ENCODE measurements around the gene KLRC3. TPM values are rescaled to one million over a fixed set of nuclear protein-coding genes. Genes with fewer than 3 reads are reported as not detected.
"Not testable (repeated sequence)": the region's sequence is repeated elsewhere in the genome, so short reads cannot be mapped to it uniquely, and the experiment has no call there.

The KLRC3 gene
- 0.10 TPM for polyA plus RNA-seq (2013, experiment 1 of 2)
- 0.18 TPM for polyA plus RNA-seq (2013, experiment 2 of 2)

- not testable (repeated sequence) for H3K14ac ChIP-seq (ENCODE audit: low read length in 2 of 2); H3K27ac ChIP-seq (ENCODE audit: low read length, poor library complexity, severe bottlenecking); H3K4ac ChIP-seq (ENCODE audit: low read depth in 1 of 2, low read length in 2 of 2); H2AK5ac ChIP-seq (ENCODE audit: low read length, severe bottlenecking); H2BK12ac ChIP-seq (ENCODE audit: low read length in 2 of 2); H3K18ac ChIP-seq (ENCODE audit: low read depth in 1 of 2, low read length in 2 of 2); H2BK120ac ChIP-seq (ENCODE audit: low read depth, low read length); H3K79me1 ChIP-seq (replicated peaks; ENCODE audit: low read length, poor library complexity, severe bottlenecking); H3K27me3 ChIP-seq (ENCODE audit: control insufficient read depth in 1 of 2, insufficient read depth in 1 of 2, low read length in 2 of 2); H3K23ac ChIP-seq (ENCODE audit: low read length in 2 of 2); H3K4me2 ChIP-seq (ENCODE audit: low read length, poor library complexity, severe bottlenecking); H3K4me1 ChIP-seq (ENCODE audit: control insufficient read depth, insufficient read depth, low read depth, low read length); H2BK15ac ChIP-seq (ENCODE audit: low read depth, poor library complexity, severe bottlenecking); H3K9me3 ChIP-seq (ENCODE audit: control insufficient read depth, low read length); H2BK5ac ChIP-seq (ENCODE audit: low read depth, low read length, poor library complexity, severe bottlenecking); H2AFZ ChIP-seq (ENCODE audit: low read depth, low read length); H3K9ac ChIP-seq (ENCODE audit: low read length); H3K4me3 ChIP-seq (ENCODE audit: insufficient read depth in 1 of 2, low read depth in 1 of 2, low read length in 2 of 2); DNase-seq; H3K36me3 ChIP-seq (ENCODE audit: control insufficient read depth in 1 of 2, insufficient read depth in 2 of 2, low read depth in 1 of 2, low read length in 2 of 2); H4K91ac ChIP-seq (ENCODE audit: low read length); H4K8ac ChIP-seq (ENCODE audit: low read length)
- 6% methylated on average over 1 of the region's 1 CpG for WGBS
Measured at GRCh38 chr12:10420334-10420733, at the start of gene KLRC3. TSS of gene KLRC3 (minus strand) at chr12:10420595. CDS start at chr12:10420550, 45 bp downstream.

- H3K4me1 ChIP-seq (ENCODE audit: control insufficient read depth, insufficient read depth, low read depth, low read length), result no peaks in the 10 kb centered on the region
- no peak for DNase-seq
- no peaks in the 10 kb centered on the region for H3K36me3 ChIP-seq (ENCODE audit: control insufficient read depth in 1 of 2, insufficient read depth in 2 of 2, low read depth in 1 of 2, low read length in 2 of 2)
- H3K14ac ChIP-seq (ENCODE audit: low read length in 2 of 2), result no peak overlapping the region
- no peaks in the 10 kb centered on the region for H3K79me1 ChIP-seq (replicated peaks; ENCODE audit: low read length, poor library complexity, severe bottlenecking)
- WGBS, result no CpG with 5 or more reads among the region's 1 CpG
- H3K4me3 ChIP-seq (ENCODE audit: insufficient read depth in 1 of 2, low read depth in 1 of 2, low read length in 2 of 2), result no peak overlapping the region
- no peak overlapping the region for H3K27ac ChIP-seq (ENCODE audit: low read length, poor library complexity, severe bottlenecking)
- no peaks in the 10 kb centered on the region for H3K27me3 ChIP-seq (ENCODE audit: control insufficient read depth in 1 of 2, insufficient read depth in 1 of 2, low read length in 2 of 2)
- no peak overlapping the region for H2AFZ ChIP-seq (ENCODE audit: low read depth, low read length)
- no peak overlapping the region for H4K91ac ChIP-seq (ENCODE audit: low read length)
- H2BK15ac ChIP-seq (ENCODE audit: low read depth, poor library complexity, severe bottlenecking), result no peak overlapping the region
- H2BK120ac ChIP-seq (ENCODE audit: low read depth, low read length), result no peak overlapping the region
- H2AK5ac ChIP-seq (ENCODE audit: low read length, severe bottlenecking), result no peak overlapping the region
- no peaks in the 10 kb centered on the region for H3K9me3 ChIP-seq (ENCODE audit: control insufficient read depth, low read length)
- H3K4me2 ChIP-seq (ENCODE audit: low read length, poor library complexity, severe bottlenecking), result no peak overlapping the region
- no peak overlapping the region for H4K8ac ChIP-seq (ENCODE audit: low read length)
- no peak overlapping the region for H3K4ac ChIP-seq (ENCODE audit: low read depth in 1 of 2, low read length in 2 of 2)
- no peak overlapping the region for H2BK5ac ChIP-seq (ENCODE audit: low read depth, low read length, poor library complexity, severe bottlenecking)
- H3K9ac ChIP-seq (ENCODE audit: low read length), result no peak overlapping the region
- H2BK12ac ChIP-seq (ENCODE audit: low read length in 2 of 2), result no peak overlapping the region
- H3K18ac ChIP-seq (ENCODE audit: low read depth in 1 of 2, low read length in 2 of 2), result no peak overlapping the region
- no peak overlapping the region for H3K23ac ChIP-seq (ENCODE audit: low read length in 2 of 2)
Measured at GRCh38 chr12:10469701-10470100, 49.3 kb upstream of the KLRC3 start.

GRCh38 chr12:10466311-10466710 lies 45.9 kb upstream of the KLRC3 start:
- Histone ChIP-seq H4K91ac (ENCODE audit: low read length) (no peak overlapping the region), H2BK120ac (ENCODE audit: low read depth, low read length) (no peak overlapping the region), H2AK5ac (ENCODE audit: low read length, severe bottlenecking) (no peak overlapping the region), H2BK12ac (ENCODE audit: low read length in 2 of 2) (no peak overlapping the region), H3K23ac (ENCODE audit: low read length in 2 of 2) (no peak overlapping the region), H3K4me2 (ENCODE audit: low read length, poor library complexity, severe bottlenecking) (no peak overlapping the region), H3K36me3 (ENCODE audit: control insufficient read depth in 1 of 2, insufficient read depth in 2 of 2, low read depth in 1 of 2, low read length in 2 of 2) (no peaks in the 10 kb centered on the region), H2BK5ac (ENCODE audit: low read depth, low read length, poor library complexity, severe bottlenecking) (no peak overlapping the region), H3K14ac (ENCODE audit: low read length in 2 of 2) (no peak overlapping the region), H3K4me1 (ENCODE audit: control insufficient read depth, insufficient read depth, low read depth, low read length) (no peaks in the 10 kb centered on the region), H3K79me1 (replicated peaks; ENCODE audit: low read length, poor library complexity, severe bottlenecking) (no peaks in the 10 kb centered on the region), H2AFZ (ENCODE audit: low read depth, low read length) (no peak overlapping the region), H3K27me3 (ENCODE audit: control insufficient read depth in 1 of 2, insufficient read depth in 1 of 2, low read length in 2 of 2) (no peaks in the 10 kb centered on the region), H3K4ac (ENCODE audit: low read depth in 1 of 2, low read length in 2 of 2) (no peak overlapping the region), H2BK15ac (ENCODE audit: low read depth, poor library complexity, severe bottlenecking) (no peak overlapping the region), H3K27ac (ENCODE audit: low read length, poor library complexity, severe bottlenecking) (no peak overlapping the region), H3K9ac (ENCODE audit: low read length) (no peak overlapping the region), H3K18ac (ENCODE audit: low read depth in 1 of 2, low read length in 2 of 2) (no peak overlapping the region), H4K8ac (ENCODE audit: low read length) (no peak overlapping the region), H3K9me3 (ENCODE audit: control insufficient read depth, low read length) (peaks cover 14% of the 10 kb centered on the region), H3K4me3 (ENCODE audit: insufficient read depth in 1 of 2, low read depth in 1 of 2, low read length in 2 of 2) (no peak overlapping the region)
- DNase-seq, result no peak
- 95% methylated on average over 4 of the region's 4 CpGs for WGBS

- no peak overlapping the region for H2BK12ac ChIP-seq (ENCODE audit: low read length in 2 of 2)
- no peak overlapping the region for H2AFZ ChIP-seq (ENCODE audit: low read depth, low read length)
- no peak overlapping the region for H2AK5ac ChIP-seq (ENCODE audit: low read length, severe bottlenecking)
- no peak overlapping the region for H3K4ac ChIP-seq (ENCODE audit: low read depth in 1 of 2, low read length in 2 of 2)
- no peak overlapping the region for H3K18ac ChIP-seq (ENCODE audit: low read depth in 1 of 2, low read length in 2 of 2)
- no peak for DNase-seq
- WGBS, result 98% methylated on average over 3 of the region's 3 CpGs
- H2BK120ac ChIP-seq (ENCODE audit: low read depth, low read length), result no peak overlapping the region
- H3K4me3 ChIP-seq (ENCODE audit: insufficient read depth in 1 of 2, low read depth in 1 of 2, low read length in 2 of 2), result no peak overlapping the region
- H2BK5ac ChIP-seq (ENCODE audit: low read depth, low read length, poor library complexity, severe bottlenecking), result no peak overlapping the region
- no peak overlapping the region for H3K4me2 ChIP-seq (ENCODE audit: low read length, poor library complexity, severe bottlenecking)
- H3K4me1 ChIP-seq (ENCODE audit: control insufficient read depth, insufficient read depth, low read depth, low read length), result peaks cover 2% of the 10 kb centered on the region
- no peak overlapping the region for H4K8ac ChIP-seq (ENCODE audit: low read length)
- peaks cover 50% of the 10 kb centered on the region for H3K9me3 ChIP-seq (ENCODE audit: control insufficient read depth, low read length)
- no peak overlapping the region for H3K23ac ChIP-seq (ENCODE audit: low read length in 2 of 2)
- H3K79me1 ChIP-seq (replicated peaks; ENCODE audit: low read length, poor library complexity, severe bottlenecking), result no peaks in the 10 kb centered on the region
- no peak overlapping the region for H4K91ac ChIP-seq (ENCODE audit: low read length)
- H3K9ac ChIP-seq (ENCODE audit: low read length), result no peak overlapping the region
- H3K27me3 ChIP-seq (ENCODE audit: control insufficient read depth in 1 of 2, insufficient read depth in 1 of 2, low read length in 2 of 2), result no peaks in the 10 kb centered on the region
- no peaks in the 10 kb centered on the region for H3K36me3 ChIP-seq (ENCODE audit: control insufficient read depth in 1 of 2, insufficient read depth in 2 of 2, low read depth in 1 of 2, low read length in 2 of 2)
- no peak overlapping the region for H3K14ac ChIP-seq (ENCODE audit: low read length in 2 of 2)
- H2BK15ac ChIP-seq (ENCODE audit: low read depth, poor library complexity, severe bottlenecking), result no peak overlapping the region
- no peak overlapping the region for H3K27ac ChIP-seq (ENCODE audit: low read length, poor library complexity, severe bottlenecking)
Measured at GRCh38 chr12:10457760-10458159, 37.4 kb upstream of the KLRC3 start.

Measured in mesenchymal stem cell (in vitro differentiated cells and primary cell).